ENCODE data around the gene KIAA0513.

DNA sequence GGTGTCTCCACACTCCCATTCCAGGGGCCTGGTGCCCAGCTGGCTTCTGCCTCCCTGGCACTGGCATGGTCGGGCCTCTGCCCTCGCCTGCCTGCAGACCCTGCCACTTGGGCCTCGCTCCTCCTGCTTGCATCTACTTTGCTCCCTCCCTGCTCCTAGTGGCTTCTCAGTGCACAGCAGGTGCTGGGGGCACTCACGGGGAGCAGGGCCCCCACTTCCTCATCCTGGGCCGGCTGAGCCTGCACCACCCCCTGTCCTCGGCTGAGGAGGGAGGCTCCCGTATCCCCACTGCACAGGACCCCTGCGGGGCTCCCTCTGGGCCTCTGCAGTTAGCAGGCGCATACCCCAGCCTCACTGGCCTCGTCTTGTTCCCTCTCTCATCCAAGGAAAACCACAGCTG, 49.4 kb downstream of the KIAA0513 start:
- TF ChIP-seq CTCF (IDR thresholded peaks at IDR 0.05) (no peak), POLR2A (IDR thresholded peaks at IDR 0.05) (no peak)

Measured in thyroid gland (tissue), 4 donors.